Measurements from ENCODE around the gene PLOD2.

GRCh38 chr3:146142757-146143156 is 18.2 kb downstream of the PLOD2 start:
- no peak for TF ChIP-seq REST (IDR thresholded peaks at IDR 0.05; ENCODE audit: insufficient read depth in 1 of 2, low read depth in 2 of 2, low read length in 1 of 2)
- no peak for TF ChIP-seq POLR2AphosphoS5 (IDR thresholded peaks at IDR 0.05; ENCODE audit: low read depth, low read length)

Measured in Panc1 (cell line).